ENCODE results near the gene GIPC2.

GIPC2 gene

GRCh38 chr1:78177708-78178270 is 132.0 kb downstream of the GIPC2 start:
- H3K4me3 ChIP-seq (ENCODE audit: control insufficient read depth, low read depth, low read length) = no peak overlapping the region
- no peak for TF ChIP-seq CTCF (conservative IDR thresholded peaks at IDR 0.05; ENCODE audit: control insufficient read depth, insufficient read depth, low read depth, low read length)
- DNase-seq (ENCODE audit: low read depth) = no peak

GRCh38 chr1:78178816-78179215 is 133.1 kb downstream of the GIPC2 start:
- no peak for DNase-seq (ENCODE audit: low read depth)
- no peak for TF ChIP-seq CTCF (conservative IDR thresholded peaks at IDR 0.05; ENCODE audit: control insufficient read depth, insufficient read depth, low read depth, low read length)
- H3K4me3 ChIP-seq (ENCODE audit: control insufficient read depth, low read depth, low read length) = no peak overlapping the region

GRCh38 chr1:78184460-78185072 is 138.8 kb downstream of the GIPC2 start:
- TF ChIP-seq CTCF (conservative IDR thresholded peaks at IDR 0.05; ENCODE audit: control insufficient read depth, insufficient read depth, low read depth, low read length) = no peak
- no peak for DNase-seq (ENCODE audit: low read depth)
- no peak overlapping the region for H3K4me3 ChIP-seq (ENCODE audit: control insufficient read depth, low read depth, low read length)

All from fibroblast of mammary gland (primary cell).